HG02571 (cell line): Measurements from ENCODE around the gene SEC61A1.

Experiments used
- ATAC-seq: cut with Tn5 transposase; IDR thresholded peaks from one replicate; pipeline ENCODE4 v1.9.1; 2021; ENCODE audit warnings: mild to moderate bottlenecking, moderate library complexity; ENCODE audit not compliant: unreplicated experiment

The SEC61A1 gene

GRCh38 chr3:128056258-128056657 lies 4.0 kb downstream of the SEC61A1 start:
- no peak for ATAC-seq

GRCh38 chr3:128060473-128061381 lies 8.5 kb downstream of the SEC61A1 start:
- ATAC-seq, result no peak

GRCh38 chr3:128062033-128062745 lies 10.0 kb downstream of the SEC61A1 start:
- ATAC-seq, result no peak

GRCh38 chr3:128063865-128064264 lies 11.6 kb downstream of the SEC61A1 start:
- ATAC-seq, result no peak

- ATAC-seq, result no peak
Measured at GRCh38 chr3:128064962-128065361, 12.7 kb downstream of the SEC61A1 start.

- ATAC-seq, result no peak
Measured at GRCh38 chr3:128066114-128066513, 13.9 kb downstream of the SEC61A1 start.

- ATAC-seq, result no peak
Measured at GRCh38 chr3:128066676-128067075, 14.4 kb downstream of the SEC61A1 start.

GRCh38 chr3:128067489-128067888 lies 15.3 kb downstream of the SEC61A1 start:
- ATAC-seq, result no peak

GRCh38 chr3:128068156-128068620 lies 16.0 kb downstream of the SEC61A1 start:
- ATAC-seq, result no peak

- ATAC-seq, result no peak
Measured at GRCh38 chr3:128069271-128069670, 17.0 kb downstream of the SEC61A1 start.

- ATAC-seq, result no peak
Measured at GRCh38 chr3:128070898-128071591, 18.8 kb downstream of the SEC61A1 start.

GRCh38 chr3:128071771-128072453 lies 19.7 kb downstream of the SEC61A1 start:
- ATAC-seq, result no peak

GRCh38 chr3:128072454-128073184 lies 20.4 kb downstream of the SEC61A1 start:
- ATAC-seq, result no peak

- ATAC-seq, result no peak
Measured at GRCh38 chr3:128073185-128073725, 21.0 kb downstream of the SEC61A1 start.

- ATAC-seq, result no peak
Measured at GRCh38 chr3:128073807-128074206, 21.6 kb downstream of the SEC61A1 start.

GRCh38 chr3:128074851-128075521 lies 22.7 kb downstream of the SEC61A1 start:
- no peak for ATAC-seq

GRCh38 chr3:128075522-128076482 lies 23.6 kb downstream of the SEC61A1 start:
- ATAC-seq, result peak; percentile 50
